ENCODE results near the gene KRT13. TPM values are rescaled to one million over a fixed set of nuclear protein-coding genes. Genes with fewer than 3 reads are reported as not detected.

The KRT13 gene
- total and polyA plus RNA-seq, 2 donors (not counting 1 experiment from before 2014, with no cell fraction given): not detected

DNA sequence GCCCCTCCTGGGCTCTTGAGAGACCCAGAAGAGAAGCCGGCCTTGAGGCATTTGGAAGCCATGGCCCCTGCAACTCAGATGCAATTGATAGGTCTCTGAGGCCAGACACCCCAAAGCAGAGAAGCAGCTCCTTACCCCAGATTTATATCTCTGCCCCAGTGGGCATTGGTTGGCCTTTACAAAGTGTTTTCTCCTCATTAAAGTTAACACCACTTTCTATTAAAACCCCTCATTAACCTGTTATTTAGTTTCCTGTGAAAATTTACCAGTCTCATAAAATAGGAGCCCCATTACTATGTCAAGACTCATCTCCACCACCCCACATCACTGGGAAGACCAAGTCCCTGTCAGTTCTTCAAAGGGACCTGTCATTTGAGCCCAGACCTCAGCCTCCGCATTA, 24.4 kb downstream of the KRT13 start, which contains the start of gene KRT35:
TSS of gene KRT35 (minus strand) at position 116 of the 400 bp plus-strand sequence. CDS start at position 62, 54 bp downstream.
- Histone ChIP-seq H3K4me2 (ENCODE audit: extremely low read depth, insufficient read depth, low read length) (no peak within 1 kb of the TSS), H4K20me1 (ENCODE audit: control insufficient read depth, extremely low read depth, insufficient read depth, low read length) (no peaks in the 10 kb centered on the region), H3K36me3 (ENCODE audit: control insufficient read depth, insufficient read depth, low read length) (no peaks in the 10 kb centered on the region), H3K27me3 (ENCODE audit: control insufficient read depth, insufficient read depth, low read length) (peaks cover 7% of the 10 kb centered on the region), H3K9me3 (ENCODE audit: control insufficient read depth, insufficient read depth, low read depth, low read length) (no peaks in the 10 kb centered on the region), H3K79me2 (ENCODE audit: control insufficient read depth, insufficient read depth, low read length) (no peaks in the 10 kb centered on the region), H3K27ac (ENCODE audit: insufficient read depth, low read length) (no peak within 1 kb of the TSS), H3K4me1 (ENCODE audit: control insufficient read depth, extremely low read depth, insufficient read depth, low read length) (no peaks in the 10 kb centered on the region), H3K4me3 (replicated peaks in 1 of 4; ENCODE audit: control extremely low read depth in 1 of 4, insufficient read depth in 1 of 4, low read depth in 3 of 4, low read length in 4 of 4) (no peak within 1 kb of the TSS), H3K9ac (ENCODE audit: insufficient read depth, low read length) (no peak within 1 kb of the TSS), H2AFZ (ENCODE audit: low read length) (no peak within 1 kb of the TSS)
- no peak for DNase-seq (ENCODE audit: low read depth in 2 of 2)
- TF ChIP-seq CTCF (conservative IDR thresholded peaks at IDR 0.05 in 1 of 2, IDR thresholded peaks at IDR 0.05 in 1 of 2; ENCODE audit: low read depth in 1 of 2, low read length in 2 of 2) (no peak), EZH2 (IDR thresholded peaks at IDR 0.05; ENCODE audit: low read length, missing control alignments) (no peak)

DNA sequence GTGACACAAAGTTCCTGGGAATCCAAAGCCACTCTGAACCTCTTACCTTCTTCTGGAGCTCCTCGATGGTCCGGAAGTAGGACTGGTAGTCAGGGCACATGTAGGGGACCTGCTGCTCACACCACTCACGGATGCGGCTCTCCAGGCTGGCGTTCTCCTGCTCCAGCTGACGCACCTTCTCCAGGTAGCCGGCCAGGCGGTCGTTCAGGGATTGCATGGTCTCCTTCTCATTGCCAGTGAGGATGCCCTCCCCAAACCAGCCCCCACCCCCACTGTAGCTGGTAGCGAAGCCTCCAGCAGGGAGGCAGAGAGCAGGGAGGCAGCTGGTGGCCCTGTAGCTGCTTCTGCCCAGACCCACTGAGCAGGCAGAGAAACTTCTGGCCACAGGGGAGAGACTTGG, 24.8 kb downstream of the KRT13 start:
- Histone ChIP-seq H2AFZ (ENCODE audit: low read length) (no peak overlapping the region), H3K4me1 (ENCODE audit: control insufficient read depth, extremely low read depth, insufficient read depth, low read length) (no peaks in the 10 kb centered on the region), H3K4me2 (ENCODE audit: extremely low read depth, insufficient read depth, low read length) (no peak overlapping the region), H3K4me3 (replicated peaks in 1 of 4; ENCODE audit: control extremely low read depth in 1 of 4, insufficient read depth in 1 of 4, low read depth in 3 of 4, low read length in 4 of 4) (no peak overlapping the region), H3K27ac (ENCODE audit: insufficient read depth, low read length) (no peak overlapping the region), H3K9me3 (ENCODE audit: control insufficient read depth, insufficient read depth, low read depth, low read length) (no peaks in the 10 kb centered on the region), H3K36me3 (ENCODE audit: control insufficient read depth, insufficient read depth, low read length) (no peaks in the 10 kb centered on the region), H3K79me2 (ENCODE audit: control insufficient read depth, insufficient read depth, low read length) (no peaks in the 10 kb centered on the region), H3K27me3 (ENCODE audit: control insufficient read depth, insufficient read depth, low read length) (peaks cover 7% of the 10 kb centered on the region), H4K20me1 (ENCODE audit: control insufficient read depth, extremely low read depth, insufficient read depth, low read length) (no peaks in the 10 kb centered on the region), H3K9ac (ENCODE audit: insufficient read depth, low read length) (no peak overlapping the region)
- DNase-seq (ENCODE audit: low read depth in 2 of 2): no peak
- TF ChIP-seq CTCF (conservative IDR thresholded peaks at IDR 0.05 in 1 of 2, IDR thresholded peaks at IDR 0.05 in 1 of 2; ENCODE audit: low read depth in 1 of 2, low read length in 2 of 2) (no peak), EZH2 (IDR thresholded peaks at IDR 0.05; ENCODE audit: low read length, missing control alignments) (no peak)

DNA sequence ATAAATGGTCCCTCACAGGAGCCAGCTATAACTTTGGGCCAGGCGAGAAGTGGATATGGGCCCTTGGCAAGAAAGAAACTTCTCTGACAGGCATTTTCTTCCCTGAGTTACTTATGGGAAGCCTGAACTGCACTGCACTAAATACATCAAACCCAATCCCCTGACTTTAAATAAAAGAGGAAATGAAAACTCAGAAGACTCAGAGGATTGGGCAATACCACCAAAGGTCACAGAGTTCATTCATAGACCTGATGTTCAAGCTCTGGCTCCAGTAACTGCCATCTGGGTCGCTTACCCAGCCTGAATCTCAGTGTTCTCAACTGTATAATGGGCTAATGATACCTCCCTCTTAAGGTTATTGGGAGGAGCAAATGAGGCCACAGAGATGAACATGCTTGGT, 25.3 kb downstream of the KRT13 start:
- H3K9ac ChIP-seq (ENCODE audit: insufficient read depth, low read length): no peak overlapping the region
- H3K36me3 ChIP-seq (ENCODE audit: control insufficient read depth, insufficient read depth, low read length): no peaks in the 10 kb centered on the region
- TF ChIP-seq CTCF (conservative IDR thresholded peaks at IDR 0.05 in 1 of 2, IDR thresholded peaks at IDR 0.05 in 1 of 2; ENCODE audit: low read depth in 1 of 2, low read length in 2 of 2) (no peak), EZH2 (IDR thresholded peaks at IDR 0.05; ENCODE audit: low read length, missing control alignments) (no peak)
- H4K20me1 ChIP-seq (ENCODE audit: control insufficient read depth, extremely low read depth, insufficient read depth, low read length): no peaks in the 10 kb centered on the region
- H3K27me3 ChIP-seq (ENCODE audit: control insufficient read depth, insufficient read depth, low read length): peaks cover 7% of the 10 kb centered on the region
- no peak overlapping the region for H3K4me2 ChIP-seq (ENCODE audit: extremely low read depth, insufficient read depth, low read length)
- H3K79me2 ChIP-seq (ENCODE audit: control insufficient read depth, insufficient read depth, low read length): no peaks in the 10 kb centered on the region
- H3K9me3 ChIP-seq (ENCODE audit: control insufficient read depth, insufficient read depth, low read depth, low read length): no peaks in the 10 kb centered on the region
- no peak overlapping the region for H3K27ac ChIP-seq (ENCODE audit: insufficient read depth, low read length)
- no peak overlapping the region for H3K4me3 ChIP-seq (replicated peaks in 1 of 4; ENCODE audit: control extremely low read depth in 1 of 4, insufficient read depth in 1 of 4, low read depth in 3 of 4, low read length in 4 of 4)
- H3K4me1 ChIP-seq (ENCODE audit: control insufficient read depth, extremely low read depth, insufficient read depth, low read length): no peaks in the 10 kb centered on the region
- no peak overlapping the region for H2AFZ ChIP-seq (ENCODE audit: low read length)
- DNase-seq (ENCODE audit: low read depth in 2 of 2): no peak

Data from fibroblast of lung (primary cell).